ENCODE data around the gene HSBP1L1. TPM values are rescaled to one million over a fixed set of nuclear protein-coding genes. Genes with fewer than 3 reads are reported as not detected.

HSBP1L1 gene
- total and polyA plus RNA-seq, 2 experiments from 2014 or later = 1.8 to 3.7 TPM

DNA sequence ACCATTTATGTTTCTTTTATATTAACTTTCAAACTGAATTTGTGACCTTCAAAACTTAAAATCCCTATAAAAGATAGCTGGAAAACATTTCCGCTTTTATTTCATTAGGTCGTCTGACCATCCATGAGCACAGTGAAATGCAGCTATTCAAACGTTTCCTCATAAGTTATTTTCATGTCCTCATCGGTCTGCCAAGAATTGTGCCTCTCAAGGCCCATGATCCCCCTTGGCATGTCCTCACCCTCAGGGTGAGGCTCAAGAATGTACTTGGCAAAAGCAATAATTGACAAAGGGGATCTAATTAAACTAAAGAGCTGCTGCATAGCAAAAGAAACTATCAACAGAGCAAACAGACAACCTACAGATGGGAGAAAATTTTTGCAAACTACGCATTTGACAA, 25.3 kb upstream of the HSBP1L1 start:
- no peak overlapping the region for H3K4me3 ChIP-seq
- no peak overlapping the region for H2AFZ ChIP-seq
- TF ChIP-seq POLR2AphosphoS5 (IDR thresholded peaks at IDR 0.05; ENCODE audit: low read depth) = no peak
- no peak for TF ChIP-seq CTCF (conservative IDR thresholded peaks at IDR 0.05; ENCODE audit: low read depth in 2 of 2)
- TF ChIP-seq ETS1 (IDR thresholded peaks at IDR 0.05) = no peak
- TF ChIP-seq, protein P1, sequence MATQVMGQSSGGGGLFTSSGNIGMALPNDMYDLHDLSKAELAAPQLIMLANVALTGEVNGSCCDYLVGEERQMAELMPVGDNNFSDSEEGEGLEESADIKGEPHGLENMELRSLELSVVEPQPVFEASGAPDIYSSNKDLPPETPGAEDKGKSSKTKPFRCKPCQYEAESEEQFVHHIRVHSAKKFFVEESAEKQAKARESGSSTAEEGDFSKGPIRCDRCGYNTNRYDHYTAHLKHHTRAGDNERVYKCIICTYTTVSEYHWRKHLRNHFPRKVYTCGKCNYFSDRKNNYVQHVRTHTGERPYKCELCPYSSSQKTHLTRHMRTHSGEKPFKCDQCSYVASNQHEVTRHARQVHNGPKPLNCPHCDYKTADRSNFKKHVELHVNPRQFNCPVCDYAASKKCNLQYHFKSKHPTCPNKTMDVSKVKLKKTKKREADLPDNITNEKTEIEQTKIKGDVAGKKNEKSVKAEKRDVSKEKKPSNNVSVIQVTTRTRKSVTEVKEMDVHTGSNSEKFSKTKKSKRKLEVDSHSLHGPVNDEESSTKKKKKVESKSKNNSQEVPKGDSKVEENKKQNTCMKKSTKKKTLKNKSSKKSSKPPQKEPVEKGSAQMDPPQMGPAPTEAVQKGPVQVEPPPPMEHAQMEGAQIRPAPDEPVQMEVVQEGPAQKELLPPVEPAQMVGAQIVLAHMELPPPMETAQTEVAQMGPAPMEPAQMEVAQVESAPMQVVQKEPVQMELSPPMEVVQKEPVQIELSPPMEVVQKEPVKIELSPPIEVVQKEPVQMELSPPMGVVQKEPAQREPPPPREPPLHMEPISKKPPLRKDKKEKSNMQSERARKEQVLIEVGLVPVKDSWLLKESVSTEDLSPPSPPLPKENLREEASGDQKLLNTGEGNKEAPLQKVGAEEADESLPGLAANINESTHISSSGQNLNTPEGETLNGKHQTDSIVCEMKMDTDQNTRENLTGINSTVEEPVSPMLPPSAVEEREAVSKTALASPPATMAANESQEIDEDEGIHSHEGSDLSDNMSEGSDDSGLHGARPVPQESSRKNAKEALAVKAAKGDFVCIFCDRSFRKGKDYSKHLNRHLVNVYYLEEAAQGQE (IDR thresholded peaks at IDR 0.05; ENCODE audit: unreplicated experiment) = no peak
- no peak for TF ChIP-seq ZNF331 (CRISPR knock-in tag; IDR thresholded peaks at IDR 0.05; ENCODE audit: low read depth)
- no peak for TF ChIP-seq EZH2 (IDR thresholded peaks at IDR 0.05; ENCODE audit: low read depth, unreplicated experiment)
- no peak for TF ChIP-seq NANOG (IDR thresholded peaks at IDR 0.05; ENCODE audit: borderline replicate concordance)
- no peak for TF ChIP-seq CREB1 (CRISPR knock-in tag; IDR thresholded peaks at IDR 0.05; ENCODE audit: low read depth)
- no peak for TF ChIP-seq ZNF114 (CRISPR knock-in tag; IDR thresholded peaks at IDR 0.05)
- TF ChIP-seq EZH2phosphoT487 (IDR thresholded peaks at IDR 0.05; ENCODE audit: unreplicated experiment) = no peak
- no peak for TF ChIP-seq JUNB (IDR thresholded peaks at IDR 0.05; ENCODE audit: unreplicated experiment)
- TF ChIP-seq ZNF462 (CRISPR knock-in tag; IDR thresholded peaks at IDR 0.05) = no peak
- ATAC-seq (no peak), DNase-seq (ENCODE audit: low spot score) (no peak)
- no peak overlapping the region for H3K4me3 Mint-ChIP-seq
- no peaks in the 10 kb centered on the region for H3K36me3 ChIP-seq (ENCODE audit: insufficient read depth)
- H3K27ac ChIP-seq (ENCODE audit: low read depth) = no peak overlapping the region
- H3K27ac Mint-ChIP-seq = no peak overlapping the region
- peaks cover 8% of the 10 kb centered on the region for H4K20me1 ChIP-seq (replicated peaks; ENCODE audit: insufficient read depth)
- H3K36me3 Mint-ChIP-seq (ENCODE audit: low read depth) = peaks cover 2% of the 10 kb centered on the region; the same call in 2 of the 3 replicates
- H3K4me1 ChIP-seq (ENCODE audit: insufficient read depth) = 0 out of 2 replicates have a peak, but pooled peaks cover under 1% of the 10 kb centered on the region
- H3K27me3 ChIP-seq (ENCODE audit: insufficient read depth) = no peaks in the 10 kb centered on the region
- no peaks in the 10 kb centered on the region for H3K9me3 Mint-ChIP-seq
- peaks cover 2% of the 10 kb centered on the region for H3K27me3 Mint-ChIP-seq (ENCODE audit: insufficient read depth, low read depth, poor library complexity)
- 0 out of 2 replicates have a peak, but pooled peaks cover 5% of the 10 kb centered on the region for H3K79me2 ChIP-seq (replicated peaks; ENCODE audit: insufficient read depth)
- H3K4me1 Mint-ChIP-seq = peaks cover 1% of the 10 kb centered on the region; the same call in 2 of the 3 replicates
- H3F3A ChIP-seq (replicated peaks; ENCODE audit: low read depth) = no peaks in the 10 kb centered on the region
- H3K9me2 ChIP-seq (ENCODE audit: insufficient read depth) = no peaks in the 10 kb centered on the region
- no peak overlapping the region for H3K4me2 ChIP-seq

Measured in GM23338 (cell line).